Esophagus muscularis mucosa (tissue), 4 donors: ENCODE data around the gene BCAS2.

Experiments
- EP300 ChIP-seq: sonication (generic); formaldehyde crosslinking; IDR thresholded peaks from one replicate; pipeline ENCODE4 v1.6.1; 2017; ENCODE audit warnings: antibody characterized with exemption
- POLR2AphosphoS5 ChIP-seq, 2 donors: sonication (generic); formaldehyde crosslinking; IDR thresholded peaks; one replicate each; pipeline ENCODE4 v1.6.1; 2017; ENCODE audit warnings: antibody characterized with exemption in 2 of 2
- TF ChIP-seq, protein P1 (sequence below), 3 experiments: fragments of 200-600 bp in 2 of 3; fragments of 450-650 bp in 1 of 3; sonication (generic) in 2 of 3; IDR thresholded peaks; one replicate each; pipeline ENCODE4 v1.5.1; 2017 to 2019; ENCODE audit warnings: antibody characterized with exemption in 3 of 3, mild to moderate bottlenecking in 2 of 3, moderate library complexity in 1 of 3

DNA sequence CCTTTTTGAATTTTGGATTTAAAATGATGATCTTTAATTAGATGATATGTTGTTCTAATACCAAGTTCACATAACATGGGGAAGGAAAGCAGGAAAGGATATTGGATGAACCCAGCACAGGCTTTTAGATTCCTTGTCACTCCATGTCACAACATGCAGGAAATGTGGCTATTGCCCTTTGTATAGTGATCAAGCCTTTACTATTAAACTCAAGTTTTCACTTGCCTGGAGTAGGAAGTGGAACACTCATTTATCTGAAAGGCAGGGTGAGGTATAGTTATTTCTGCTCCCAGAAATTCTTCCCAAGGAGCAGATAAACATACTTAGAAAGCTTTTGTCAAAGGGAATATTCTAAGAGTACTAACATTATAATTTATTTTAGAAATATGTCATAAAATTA lies 37.2 kb upstream of the BCAS2 start:
- TF ChIP-seq POLR2AphosphoS5 (IDR thresholded peaks at IDR 0.05) = no peak
- TF ChIP-seq, protein P1, sequence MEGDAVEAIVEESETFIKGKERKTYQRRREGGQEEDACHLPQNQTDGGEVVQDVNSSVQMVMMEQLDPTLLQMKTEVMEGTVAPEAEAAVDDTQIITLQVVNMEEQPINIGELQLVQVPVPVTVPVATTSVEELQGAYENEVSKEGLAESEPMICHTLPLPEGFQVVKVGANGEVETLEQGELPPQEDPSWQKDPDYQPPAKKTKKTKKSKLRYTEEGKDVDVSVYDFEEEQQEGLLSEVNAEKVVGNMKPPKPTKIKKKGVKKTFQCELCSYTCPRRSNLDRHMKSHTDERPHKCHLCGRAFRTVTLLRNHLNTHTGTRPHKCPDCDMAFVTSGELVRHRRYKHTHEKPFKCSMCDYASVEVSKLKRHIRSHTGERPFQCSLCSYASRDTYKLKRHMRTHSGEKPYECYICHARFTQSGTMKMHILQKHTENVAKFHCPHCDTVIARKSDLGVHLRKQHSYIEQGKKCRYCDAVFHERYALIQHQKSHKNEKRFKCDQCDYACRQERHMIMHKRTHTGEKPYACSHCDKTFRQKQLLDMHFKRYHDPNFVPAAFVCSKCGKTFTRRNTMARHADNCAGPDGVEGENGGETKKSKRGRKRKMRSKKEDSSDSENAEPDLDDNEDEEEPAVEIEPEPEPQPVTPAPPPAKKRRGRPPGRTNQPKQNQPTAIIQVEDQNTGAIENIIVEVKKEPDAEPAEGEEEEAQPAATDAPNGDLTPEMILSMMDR (IDR thresholded peaks at IDR 0.05) = no peak
- no peak for TF ChIP-seq EP300
